ENCODE measurements around the gene DNALI1.

- no peak for TF ChIP-seq CTCF (IDR thresholded peaks at IDR 0.05; ENCODE audit: borderline replicate concordance, extremely low read depth, low read length, poor library complexity, severe bottlenecking)
- TF ChIP-seq EZH2 (IDR thresholded peaks at IDR 0.05; ENCODE audit: borderline replicate concordance, low read depth, low read length, severe bottlenecking) = no peak
Observed at GRCh38 chr1:37557402-37557801, 662 bp downstream of the DNALI1 start.
